C4-2B (cell line): ENCODE results near the gene SLC66A1.

Experiments
- H3K27ac ChIP-seq: fragments of 450-650 bp; 2 replicates; pipeline ENCODE4 v1.5.1; 2017
- ZFX ChIP-seq: fragments of 450-650 bp; IDR thresholded peaks from 2 replicates; pipeline ENCODE4 v1.6.1; 2017
- TF ChIP-seq, protein P1 (sequence below): fragments of 450-650 bp; conservative IDR thresholded peaks from 2 replicates; pipeline ENCODE4 v1.5.1; 2017; ENCODE audit warnings: mild to moderate bottlenecking

Gene SLC66A1

DNA sequence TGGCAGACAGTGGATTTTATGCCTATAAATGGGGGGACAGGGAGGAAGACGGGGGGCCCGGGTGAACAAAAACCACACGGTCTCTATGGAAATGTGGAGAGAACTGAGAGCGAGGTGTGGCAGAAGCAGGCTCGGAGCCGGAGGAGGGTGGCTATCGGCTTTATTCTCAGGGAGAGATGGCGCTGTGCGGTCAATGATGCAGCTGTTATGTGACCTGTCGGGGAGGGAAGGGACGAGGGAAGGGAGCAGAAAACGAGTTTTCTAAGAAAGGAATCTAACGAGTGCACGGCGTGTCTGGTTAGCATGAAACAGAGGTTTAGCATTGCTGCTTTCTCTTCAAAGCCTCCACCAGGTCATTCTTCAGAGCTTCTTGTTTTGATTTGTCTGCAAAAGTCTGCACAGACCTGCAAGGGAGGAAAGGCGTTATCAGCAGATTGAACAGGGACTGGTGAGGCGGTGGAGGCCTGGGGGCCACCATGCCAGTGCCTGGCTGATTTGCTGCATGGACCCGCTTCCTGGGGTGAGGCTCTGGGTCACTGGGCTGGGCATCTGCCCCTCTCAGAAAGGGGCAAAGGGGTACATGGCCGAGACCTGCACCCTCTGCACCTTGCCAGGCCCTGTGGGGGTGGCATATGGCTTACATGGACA, 27.2 kb downstream of the SLC66A1 start:
- no peak overlapping the region for H3K27ac ChIP-seq
- TF ChIP-seq ZFX, result no peak
- TF ChIP-seq, protein P1, sequence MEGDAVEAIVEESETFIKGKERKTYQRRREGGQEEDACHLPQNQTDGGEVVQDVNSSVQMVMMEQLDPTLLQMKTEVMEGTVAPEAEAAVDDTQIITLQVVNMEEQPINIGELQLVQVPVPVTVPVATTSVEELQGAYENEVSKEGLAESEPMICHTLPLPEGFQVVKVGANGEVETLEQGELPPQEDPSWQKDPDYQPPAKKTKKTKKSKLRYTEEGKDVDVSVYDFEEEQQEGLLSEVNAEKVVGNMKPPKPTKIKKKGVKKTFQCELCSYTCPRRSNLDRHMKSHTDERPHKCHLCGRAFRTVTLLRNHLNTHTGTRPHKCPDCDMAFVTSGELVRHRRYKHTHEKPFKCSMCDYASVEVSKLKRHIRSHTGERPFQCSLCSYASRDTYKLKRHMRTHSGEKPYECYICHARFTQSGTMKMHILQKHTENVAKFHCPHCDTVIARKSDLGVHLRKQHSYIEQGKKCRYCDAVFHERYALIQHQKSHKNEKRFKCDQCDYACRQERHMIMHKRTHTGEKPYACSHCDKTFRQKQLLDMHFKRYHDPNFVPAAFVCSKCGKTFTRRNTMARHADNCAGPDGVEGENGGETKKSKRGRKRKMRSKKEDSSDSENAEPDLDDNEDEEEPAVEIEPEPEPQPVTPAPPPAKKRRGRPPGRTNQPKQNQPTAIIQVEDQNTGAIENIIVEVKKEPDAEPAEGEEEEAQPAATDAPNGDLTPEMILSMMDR, result no peak

DNA sequence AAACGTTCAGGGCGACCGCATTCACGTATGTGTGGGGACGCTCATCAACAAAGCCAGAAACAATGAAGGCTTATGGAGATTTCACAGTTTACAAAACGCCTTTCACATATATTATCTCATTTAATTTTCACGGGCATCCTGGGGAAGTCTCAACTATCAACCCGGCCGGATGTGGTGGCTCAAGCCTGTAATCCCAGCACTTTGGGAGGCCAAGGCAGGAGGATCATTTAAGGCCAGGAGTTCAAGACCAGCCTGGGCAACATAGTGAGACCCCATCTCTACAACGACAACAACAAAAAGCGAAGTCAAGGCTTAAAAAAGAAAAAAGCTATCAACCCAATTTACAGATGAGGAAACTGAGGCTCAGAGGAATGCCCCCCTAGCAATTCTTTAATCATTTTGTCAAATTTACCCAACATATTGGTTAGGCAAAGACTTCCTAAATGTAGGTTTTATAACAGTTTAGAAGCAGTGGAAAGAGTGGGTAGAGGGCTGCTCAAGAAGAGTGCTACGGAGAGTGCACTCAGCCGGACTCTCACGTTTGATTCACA, 28.3 kb downstream of the SLC66A1 start:
- TF ChIP-seq ZFX, result no peak
- TF ChIP-seq, protein P1, result no peak
- no peak overlapping the region for H3K27ac ChIP-seq

DNA sequence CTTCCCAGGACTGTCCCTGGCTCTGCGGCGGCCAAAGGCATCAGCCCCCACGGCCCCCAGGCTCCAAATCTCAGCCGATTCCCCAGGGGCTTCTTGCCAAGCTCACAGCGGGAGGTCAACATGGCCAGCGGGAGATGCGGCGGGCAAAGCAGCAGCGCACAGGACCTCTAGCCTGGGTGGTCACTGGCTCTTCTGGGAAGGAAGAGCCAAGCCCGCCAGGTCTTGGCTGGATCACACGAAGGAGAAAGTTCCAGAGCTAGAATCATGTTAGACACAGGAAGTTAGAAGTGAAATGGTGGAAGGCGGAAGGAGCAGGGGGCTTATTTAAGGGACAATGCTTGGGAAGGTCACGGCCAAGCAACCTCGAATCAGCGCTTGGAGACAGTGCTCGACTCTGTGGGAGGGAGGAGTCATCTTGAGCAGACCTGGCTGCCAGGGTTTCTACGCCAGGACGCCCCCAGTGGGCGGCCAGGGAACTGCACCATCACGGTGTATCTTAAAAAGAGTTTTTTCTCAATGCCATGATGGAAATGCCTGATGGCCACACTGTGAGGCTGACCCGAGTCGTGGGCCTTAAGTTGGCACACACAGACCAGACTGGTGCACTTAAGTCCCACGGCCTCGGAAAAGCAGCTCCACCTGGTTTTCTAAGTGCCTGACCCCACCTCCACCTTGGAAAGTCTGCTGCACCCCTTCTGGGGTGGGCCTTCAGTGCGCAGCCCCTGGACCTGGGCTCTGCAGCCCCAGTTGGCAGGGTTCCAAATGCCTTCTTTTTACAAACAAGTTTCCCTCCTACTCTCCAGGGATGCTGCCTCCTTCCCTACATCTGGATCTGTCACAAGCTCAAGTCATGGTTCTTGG, 29.3 kb downstream of the SLC66A1 start:
- TF ChIP-seq, protein P1, result peak; percentile 81
- no peak for TF ChIP-seq ZFX
- H3K27ac ChIP-seq, result no peak overlapping the region

DNA sequence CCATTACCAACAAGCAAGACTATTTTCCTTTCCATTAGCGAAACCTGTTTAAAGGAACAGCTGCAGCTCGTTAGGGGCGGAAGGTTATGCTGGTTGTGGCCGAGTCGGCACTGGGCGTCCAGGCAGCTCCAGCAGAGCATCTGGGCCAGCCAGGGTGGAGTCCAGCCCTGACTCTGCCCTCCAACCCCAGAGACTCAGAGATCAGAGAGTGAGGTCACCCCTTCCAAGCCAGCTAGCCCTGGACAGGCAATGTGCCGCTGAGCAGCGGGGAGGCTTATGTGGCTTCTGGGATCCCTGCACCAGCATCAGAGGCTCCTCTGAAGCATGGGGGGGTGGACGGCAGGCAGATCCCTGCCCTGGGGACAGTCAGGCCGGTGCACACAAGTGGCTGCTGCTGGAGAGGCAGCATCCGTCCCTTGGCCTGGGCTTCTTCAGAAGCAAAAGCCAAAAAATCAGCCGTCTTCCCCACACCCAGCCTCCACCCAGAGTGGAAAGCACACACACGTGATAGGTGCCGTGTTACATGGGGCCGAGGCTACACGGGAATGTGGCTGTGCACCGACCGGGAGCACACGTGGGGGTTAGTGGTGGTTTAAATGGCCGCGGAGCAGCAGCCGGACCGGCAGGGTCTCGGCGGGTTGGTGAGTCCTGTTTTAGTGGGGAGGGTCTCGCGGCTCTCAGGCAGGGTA, 30.1 kb downstream of the SLC66A1 start:
- no peak for TF ChIP-seq ZFX
- TF ChIP-seq, protein P1, result no peak
- H3K27ac ChIP-seq, result no peak overlapping the region

DNA sequence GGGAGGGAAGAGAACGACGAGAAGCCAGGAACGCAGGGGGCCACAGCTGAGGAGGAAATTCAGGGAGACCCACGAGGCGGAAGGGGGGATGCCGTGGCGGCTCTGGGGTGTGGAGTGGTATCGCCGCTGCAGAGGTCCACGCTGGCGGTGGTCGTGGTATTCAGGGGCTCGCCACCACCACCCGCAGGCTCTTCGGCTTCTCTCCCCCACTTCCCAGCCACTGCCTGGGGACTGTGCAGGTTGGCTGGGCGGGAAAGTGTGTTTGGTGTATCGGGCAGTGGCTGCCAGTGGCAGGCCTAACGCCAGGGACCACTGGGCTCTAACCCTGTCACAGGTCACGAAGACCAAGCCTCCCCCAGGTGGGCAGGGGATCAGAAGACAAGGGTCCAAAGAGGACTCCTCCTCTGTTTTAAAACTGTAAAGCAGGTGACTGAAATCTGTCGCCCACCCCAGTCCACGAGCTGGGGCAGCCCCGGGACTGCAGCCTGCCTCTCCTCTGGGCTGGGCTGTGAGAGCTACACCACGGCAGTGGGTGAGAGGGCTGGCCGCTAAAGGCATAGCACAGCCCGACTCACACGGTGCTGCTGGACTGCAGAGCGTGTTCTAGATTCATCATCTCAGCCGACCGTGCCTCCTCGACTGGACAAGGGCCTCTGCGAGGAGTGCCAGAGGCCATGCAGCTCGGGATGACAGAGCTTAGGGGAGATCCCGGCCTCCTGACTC, 30.9 kb downstream of the SLC66A1 start:
- H3K27ac ChIP-seq, result no peak overlapping the region
- TF ChIP-seq ZFX, result no peak
- TF ChIP-seq, protein P1, result no peak

DNA sequence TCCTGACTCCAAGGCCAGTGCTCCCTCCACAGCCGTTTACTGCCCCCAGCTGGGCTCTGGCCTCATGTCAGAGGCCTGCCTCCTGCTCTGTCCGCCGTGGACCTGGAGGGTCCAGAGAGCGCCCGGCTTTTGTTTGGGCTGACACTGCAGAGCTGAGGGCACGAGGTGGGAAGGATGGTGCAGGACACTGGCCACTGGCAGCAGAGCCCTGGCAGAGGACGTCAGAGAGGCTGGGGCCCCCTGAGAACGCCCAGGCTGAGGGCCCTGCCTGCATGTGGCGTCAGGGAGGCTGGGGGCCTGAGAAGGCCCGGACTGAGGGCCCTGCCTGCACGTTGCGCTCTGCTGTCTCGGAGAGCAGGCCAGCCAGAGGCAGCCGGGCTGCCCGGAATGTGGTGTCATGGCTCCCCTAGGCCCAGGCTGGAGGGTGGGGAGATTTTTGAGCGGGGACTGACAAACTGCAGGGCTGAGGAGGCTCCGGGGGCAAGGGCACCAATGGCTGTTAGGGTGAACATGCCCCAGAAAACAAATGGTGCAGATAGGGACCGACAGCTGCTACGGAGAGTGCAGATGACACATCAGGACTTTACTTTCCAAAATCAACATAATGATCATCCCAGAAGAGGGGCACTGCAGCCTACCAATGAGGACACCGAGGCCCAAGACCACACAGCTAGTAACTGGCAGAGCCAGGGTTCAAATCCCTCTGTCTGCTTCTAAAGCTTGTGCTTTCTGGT, 31.7 kb downstream of the SLC66A1 start:
- TF ChIP-seq, protein P1, result no peak
- no peak for TF ChIP-seq ZFX
- no peak overlapping the region for H3K27ac ChIP-seq
